ENCODE measurements around the gene MBNL1. TPM values are rescaled to one million over a fixed set of nuclear protein-coding genes. Genes with fewer than 3 reads are reported as not detected.

MBNL1 gene
- total RNA-seq, 1 experiment from 2014 or later = 139 TPM

DNA sequence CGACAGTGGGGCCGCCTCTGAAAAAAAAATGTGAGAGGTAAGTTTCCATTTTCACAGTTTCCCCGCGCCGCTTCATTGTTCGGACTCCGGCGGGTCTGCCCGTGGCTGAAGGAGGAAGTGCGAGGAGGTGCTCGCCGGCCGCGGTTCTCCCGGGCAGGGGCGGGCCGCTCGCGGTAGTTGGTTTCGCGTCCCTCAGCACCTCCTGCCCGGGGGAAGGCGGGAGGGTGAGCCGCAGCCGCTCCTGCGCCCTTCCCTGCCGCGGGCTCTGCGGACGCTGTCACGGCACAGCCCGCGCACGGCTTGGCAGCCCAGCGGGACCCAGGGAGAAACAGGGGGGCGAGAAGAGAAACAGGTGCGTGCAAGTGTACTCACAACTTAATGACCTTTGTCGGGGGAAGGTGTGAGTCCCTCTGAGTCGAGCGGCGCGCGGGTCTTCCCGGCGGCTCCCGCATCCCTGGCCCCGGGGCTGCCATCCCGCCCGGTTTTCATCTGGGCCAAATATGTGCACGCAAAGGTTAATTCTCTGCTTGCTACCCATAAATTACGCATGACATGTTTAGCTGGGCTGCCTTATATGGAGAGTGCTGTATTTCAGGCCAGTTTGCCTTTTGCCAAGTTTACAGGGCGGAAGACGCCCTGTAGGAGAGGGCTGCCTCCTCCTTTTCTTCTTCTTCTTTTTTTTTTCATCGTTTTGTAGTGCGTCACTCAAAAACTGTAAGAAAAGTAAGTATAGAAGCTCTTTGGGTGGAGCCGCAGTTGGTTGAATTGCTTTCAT lies 514 bp downstream of the MBNL1 start:
- CTCF ChIA-PET = interaction anchor here (0.6 to 0.8 kb wide), 3 partner anchors 114 to 179 kb away, joined by 3 to 4 read pairs (median 4); no protein-coding TSS in a partner anchor
- peaks cover 42% of the 10 kb centered on the region for H3K4me1 Mint-ChIP-seq (ENCODE audit: insufficient read depth, unreplicated experiment)
- intact Hi-C loops (cut with micrococcal nuclease) = loop anchor here (1.0 to 5.0 kb wide), 5 partner anchors 30 to 242 kb away; no protein-coding TSS in a partner anchor
- H3K27me3 Mint-ChIP-seq (ENCODE audit: insufficient read depth, unreplicated experiment) = no peaks in the 10 kb centered on the region
- H3K27ac Mint-ChIP-seq (ENCODE audit: low read depth, unreplicated experiment) = peak overlapping the region; percentile 80
- H3K36me3 Mint-ChIP-seq (ENCODE audit: insufficient read depth, unreplicated experiment) = no peaks in the 10 kb centered on the region
- POLR2A ChIA-PET = interaction anchor here (0.6 to 9.3 kb wide), 53 partner anchors 8 to 197 kb away, joined by 3 to 156 read pairs (median 5); no protein-coding TSS in a partner anchor
- peak; percentile 80 for DNase-seq (ENCODE audit: unreplicated experiment)
- peak overlapping the region; percentile 90 for H3K4me3 Mint-ChIP-seq (ENCODE audit: unreplicated experiment)
- no peaks in the 10 kb centered on the region for H3K9me3 Mint-ChIP-seq (ENCODE audit: unreplicated experiment)
- TSS peak; percentile 48 for BruUV-seq (replicated peaks)
- TF ChIP-seq, protein P1, sequence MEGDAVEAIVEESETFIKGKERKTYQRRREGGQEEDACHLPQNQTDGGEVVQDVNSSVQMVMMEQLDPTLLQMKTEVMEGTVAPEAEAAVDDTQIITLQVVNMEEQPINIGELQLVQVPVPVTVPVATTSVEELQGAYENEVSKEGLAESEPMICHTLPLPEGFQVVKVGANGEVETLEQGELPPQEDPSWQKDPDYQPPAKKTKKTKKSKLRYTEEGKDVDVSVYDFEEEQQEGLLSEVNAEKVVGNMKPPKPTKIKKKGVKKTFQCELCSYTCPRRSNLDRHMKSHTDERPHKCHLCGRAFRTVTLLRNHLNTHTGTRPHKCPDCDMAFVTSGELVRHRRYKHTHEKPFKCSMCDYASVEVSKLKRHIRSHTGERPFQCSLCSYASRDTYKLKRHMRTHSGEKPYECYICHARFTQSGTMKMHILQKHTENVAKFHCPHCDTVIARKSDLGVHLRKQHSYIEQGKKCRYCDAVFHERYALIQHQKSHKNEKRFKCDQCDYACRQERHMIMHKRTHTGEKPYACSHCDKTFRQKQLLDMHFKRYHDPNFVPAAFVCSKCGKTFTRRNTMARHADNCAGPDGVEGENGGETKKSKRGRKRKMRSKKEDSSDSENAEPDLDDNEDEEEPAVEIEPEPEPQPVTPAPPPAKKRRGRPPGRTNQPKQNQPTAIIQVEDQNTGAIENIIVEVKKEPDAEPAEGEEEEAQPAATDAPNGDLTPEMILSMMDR (IDR thresholded peaks at IDR 0.05; ENCODE audit: unreplicated experiment) = no peak

DNA sequence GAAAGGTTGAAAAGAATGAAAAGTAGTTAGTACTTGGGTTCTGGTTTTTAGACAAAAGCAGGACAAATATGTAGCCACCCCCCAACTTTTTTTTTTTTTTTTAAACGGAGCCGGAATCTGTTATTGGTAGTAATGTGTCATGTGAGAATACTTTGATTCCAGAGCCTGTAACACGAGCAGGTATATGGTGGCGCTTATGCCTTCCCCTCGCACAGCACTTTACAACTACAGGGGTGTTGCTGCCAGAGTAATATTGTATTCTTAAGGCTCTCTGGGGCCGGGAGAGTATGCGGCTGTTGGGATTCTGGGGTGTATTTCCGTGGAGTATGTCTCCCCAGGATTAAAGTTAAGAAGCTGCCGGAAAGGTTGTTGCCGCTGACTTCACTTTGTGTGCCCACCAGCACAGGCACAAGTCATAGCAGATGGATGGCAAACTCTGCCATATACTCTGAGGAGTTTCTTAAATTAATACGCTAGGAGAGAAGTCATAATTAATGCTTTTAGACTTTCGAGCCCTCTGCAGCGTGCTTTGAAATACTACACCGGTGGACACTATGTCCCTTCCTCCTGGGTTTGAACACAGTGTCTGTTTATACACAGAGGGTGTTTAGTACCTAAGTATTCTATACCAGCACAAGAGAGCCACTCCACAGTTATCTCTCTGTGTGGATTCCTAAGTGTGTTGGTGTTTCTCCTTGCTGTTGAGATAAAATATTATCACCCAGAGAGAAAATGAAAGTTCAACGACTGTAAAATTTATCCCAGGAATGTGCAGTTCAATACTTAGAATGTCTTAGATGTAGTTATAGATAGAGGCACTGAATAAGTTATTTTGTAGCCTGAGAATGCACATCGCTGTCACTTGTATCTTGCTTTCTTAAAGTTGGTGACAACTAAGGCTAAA lies 1.4 kb downstream of the MBNL1 start:
- peak; percentile 72 for DNase-seq (ENCODE audit: unreplicated experiment)
- H3K27me3 Mint-ChIP-seq (ENCODE audit: insufficient read depth, unreplicated experiment) = no peaks in the 10 kb centered on the region
- intact Hi-C loops (cut with micrococcal nuclease) = loop anchor here (1.0 to 10.0 kb wide), 6 partner anchors 29 to 243 kb away; no protein-coding TSS in a partner anchor
- no peaks in the 10 kb centered on the region for H3K36me3 Mint-ChIP-seq (ENCODE audit: insufficient read depth, unreplicated experiment)
- POLR2A ChIA-PET = interaction anchor here (0.6 to 9.3 kb wide), 44 partner anchors 7 to 194 kb away, joined by 3 to 156 read pairs (median 6); no protein-coding TSS in a partner anchor
- BruUV-seq (replicated peaks) = no TSS peak
- H3K9me3 Mint-ChIP-seq (ENCODE audit: unreplicated experiment) = no peaks in the 10 kb centered on the region
- peak overlapping the region; percentile 90 for H3K4me3 Mint-ChIP-seq (ENCODE audit: unreplicated experiment)
- H3K27ac Mint-ChIP-seq (ENCODE audit: low read depth, unreplicated experiment) = peak overlapping the region; percentile 80
- CTCF ChIA-PET = interaction anchor here (0.6 to 0.8 kb wide), 2 partner anchors 115 to 178 kb away, joined by 3 to 4 read pairs; no protein-coding TSS in a partner anchor
- TF ChIP-seq, protein P1 (IDR thresholded peaks at IDR 0.05; ENCODE audit: unreplicated experiment) = no peak
- H3K4me1 Mint-ChIP-seq (ENCODE audit: insufficient read depth, unreplicated experiment) = peaks cover 42% of the 10 kb centered on the region

DNA sequence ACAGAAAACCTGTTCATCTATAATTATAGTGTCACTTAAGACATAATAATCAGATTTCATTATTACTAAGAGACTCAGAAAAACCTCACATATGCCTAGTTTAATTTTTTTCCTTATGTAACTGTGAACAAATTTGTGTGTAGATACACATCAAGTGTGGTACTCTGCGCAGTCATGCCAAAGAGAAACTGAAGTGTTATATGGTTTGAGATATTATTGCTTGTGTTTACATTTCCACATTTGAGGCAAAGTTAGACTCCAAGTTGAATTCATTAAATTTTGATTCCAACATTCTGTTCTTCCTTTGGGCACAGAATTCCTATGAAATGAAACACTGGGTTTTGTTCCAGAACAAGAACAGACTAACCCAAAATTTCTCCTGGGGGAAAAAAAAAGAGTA lies 2.2 kb downstream of the MBNL1 start:
- TF ChIP-seq, protein P1 (IDR thresholded peaks at IDR 0.05; ENCODE audit: unreplicated experiment) = no peak
- ChIA-PET CTCF (interaction anchor here (0.8 kb wide), 2 partner anchors 10 to 39 kb away, joined by 3 read pairs; no protein-coding TSS in a partner anchor), POLR2A (interaction anchor here (1.3 to 9.3 kb wide), 10 partner anchors 10 to 195 kb away, joined by 3 to 156 read pairs (median 22); no protein-coding TSS in a partner anchor)
- Mint-ChIP-seq H3K4me3 (ENCODE audit: unreplicated experiment) (peak overlapping the region; percentile 90), H3K27me3 (ENCODE audit: insufficient read depth, unreplicated experiment) (no peaks in the 10 kb centered on the region), H3K27ac (ENCODE audit: low read depth, unreplicated experiment) (peak overlapping the region; percentile 80), H3K36me3 (ENCODE audit: insufficient read depth, unreplicated experiment) (no peaks in the 10 kb centered on the region), H3K4me1 (ENCODE audit: insufficient read depth, unreplicated experiment) (peaks cover 42% of the 10 kb centered on the region), H3K9me3 (ENCODE audit: unreplicated experiment) (no peaks in the 10 kb centered on the region)
- intact Hi-C loops (cut with micrococcal nuclease) = loop anchor here (10.0 kb wide), 1 partner anchor 134 kb away; no protein-coding TSS in a partner anchor
- no peak for DNase-seq (ENCODE audit: unreplicated experiment)
- BruUV-seq (replicated peaks) = no TSS peak

Data from MCF 10A (cell line).